Measurements from ENCODE around the gene ADGRG1.

DNA sequence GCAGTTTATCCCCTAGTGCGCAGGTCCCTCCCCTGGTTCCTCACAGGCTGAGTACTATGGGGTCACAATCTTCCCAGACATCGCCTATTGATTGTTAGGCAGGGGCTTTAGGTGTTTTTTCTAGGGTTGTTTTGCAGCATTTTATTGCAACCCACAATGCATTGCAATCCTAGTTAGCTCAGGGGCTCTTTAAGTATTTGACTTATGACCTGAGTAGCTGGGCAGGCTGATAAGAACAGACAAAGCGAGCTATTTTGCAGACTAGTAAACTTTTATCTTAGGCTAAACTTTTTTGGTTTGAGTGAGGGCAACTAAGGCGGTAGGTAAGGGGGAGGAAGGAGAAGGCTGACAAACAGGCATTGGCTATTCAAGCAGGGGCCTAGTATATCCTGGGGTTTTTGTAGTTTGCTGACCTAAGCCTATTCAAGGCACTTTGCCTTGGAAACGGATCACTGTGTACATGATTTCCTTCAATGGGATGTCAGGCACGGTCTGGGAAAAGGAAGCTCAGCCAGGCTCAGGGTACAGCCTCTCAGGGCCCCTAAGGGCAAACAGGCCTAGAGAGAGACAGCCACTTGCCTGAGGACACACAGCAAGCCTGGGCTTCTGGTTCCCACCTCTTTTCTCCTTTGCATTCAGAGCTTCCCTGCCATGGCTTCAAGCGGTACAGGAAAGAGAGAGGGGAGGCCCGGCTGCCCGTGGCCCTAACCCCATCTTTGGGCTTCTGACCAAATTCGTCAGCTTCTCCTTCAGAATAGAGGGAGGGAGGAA is 72.5 kb downstream of the ADGRG1 start:
- TF ChIP-seq, protein P1, sequence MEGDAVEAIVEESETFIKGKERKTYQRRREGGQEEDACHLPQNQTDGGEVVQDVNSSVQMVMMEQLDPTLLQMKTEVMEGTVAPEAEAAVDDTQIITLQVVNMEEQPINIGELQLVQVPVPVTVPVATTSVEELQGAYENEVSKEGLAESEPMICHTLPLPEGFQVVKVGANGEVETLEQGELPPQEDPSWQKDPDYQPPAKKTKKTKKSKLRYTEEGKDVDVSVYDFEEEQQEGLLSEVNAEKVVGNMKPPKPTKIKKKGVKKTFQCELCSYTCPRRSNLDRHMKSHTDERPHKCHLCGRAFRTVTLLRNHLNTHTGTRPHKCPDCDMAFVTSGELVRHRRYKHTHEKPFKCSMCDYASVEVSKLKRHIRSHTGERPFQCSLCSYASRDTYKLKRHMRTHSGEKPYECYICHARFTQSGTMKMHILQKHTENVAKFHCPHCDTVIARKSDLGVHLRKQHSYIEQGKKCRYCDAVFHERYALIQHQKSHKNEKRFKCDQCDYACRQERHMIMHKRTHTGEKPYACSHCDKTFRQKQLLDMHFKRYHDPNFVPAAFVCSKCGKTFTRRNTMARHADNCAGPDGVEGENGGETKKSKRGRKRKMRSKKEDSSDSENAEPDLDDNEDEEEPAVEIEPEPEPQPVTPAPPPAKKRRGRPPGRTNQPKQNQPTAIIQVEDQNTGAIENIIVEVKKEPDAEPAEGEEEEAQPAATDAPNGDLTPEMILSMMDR (IDR thresholded peaks at IDR 0.05) = no peak
- no peak for TF ChIP-seq POLR2A (IDR thresholded peaks at IDR 0.05)
